Sigmoid colon (tissue), 4 donors: Measurements from ENCODE around the gene SLC6A1.

Experiments
- EP300 ChIP-seq, 4 donors: sonication (generic); formaldehyde crosslinking; IDR thresholded peaks; one replicate each; pipeline ENCODE4 v1.6.1; 2017; ENCODE audit warnings: antibody characterized with exemption in 4 of 4
- POLR2AphosphoS5 ChIP-seq, 4 donors: sonication (generic); formaldehyde crosslinking; IDR thresholded peaks; one replicate each; pipeline ENCODE4 v1.6.1; 2017; ENCODE audit warnings: antibody characterized with exemption in 4 of 4

DNA sequence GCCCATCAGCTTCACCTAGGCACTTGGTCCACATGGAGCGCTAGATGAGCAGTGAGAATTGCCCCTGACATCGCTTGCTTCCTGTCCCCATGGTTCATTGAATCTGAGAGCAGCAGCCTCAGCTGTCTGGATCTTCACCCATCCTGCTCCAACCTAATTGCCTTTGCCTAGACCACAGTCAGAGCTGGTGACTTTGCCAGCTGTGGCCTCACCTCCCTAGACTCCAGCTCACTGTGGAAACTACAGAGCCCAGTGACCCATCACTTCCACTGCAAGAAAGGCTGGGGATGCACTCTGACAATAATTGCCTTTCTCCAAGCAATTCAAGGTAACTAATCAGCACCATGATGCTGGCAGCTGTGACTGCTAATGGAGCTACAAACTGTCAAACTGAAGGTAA is 30.6 kb upstream of the SLC6A1 start:
- TF ChIP-seq EP300 (IDR thresholded peaks at IDR 0.05) = no peak
- no peak for TF ChIP-seq POLR2AphosphoS5 (IDR thresholded peaks at IDR 0.05)
